Neuronal stem cell (in vitro differentiated cells): ENCODE data around the gene CHN1.
A peak's percentile ranks its signal among the peaks of the same experiment; 100 is the strongest.

ENCODE experiments used
- DNase-seq: peaks from one replicate; pipeline ENCODE4 v3.0.0-alpha.2; 2013; ENCODE audit warnings: low spot score
- H2AFZ ChIP-seq: one replicate; pipeline ENCODE4 v1.6.1; 2013; ENCODE audit warnings: mild to moderate bottlenecking, low read length, inconsistent platforms
- H2AK5ac ChIP-seq: 2 replicates; pipeline ENCODE4 v1.6.1; 2013; ENCODE audit warnings: low read depth, mild to moderate bottlenecking, inconsistent platforms, low read length, moderate library complexity, mixed read lengths
- H2BK120ac ChIP-seq: 2 replicates; pipeline ENCODE4 v1.6.1; 2013; ENCODE audit warnings: low read depth, mild to moderate bottlenecking, inconsistent platforms, low read length, moderate library complexity, mixed read lengths
- H2BK12ac ChIP-seq: one replicate; pipeline ENCODE4 v1.6.1; 2013; ENCODE audit warnings: low read length, inconsistent platforms
- H2BK15ac ChIP-seq: 2 replicates; pipeline ENCODE4 v1.6.1; 2013; ENCODE audit warnings: mild to moderate bottlenecking, low read length, inconsistent platforms, mixed read lengths
- H2BK5ac ChIP-seq: one replicate; pipeline ENCODE4 v1.6.1; 2013; ENCODE audit warnings: inconsistent platforms, mild to moderate bottlenecking, low read length, moderate library complexity
- H3K14ac ChIP-seq: one replicate; pipeline ENCODE4 v1.6.1; 2013; ENCODE audit warnings: low read length, inconsistent platforms
- H3K18ac ChIP-seq: 2 replicates; pipeline ENCODE4 v1.6.1; 2013; ENCODE audit warnings: low read length, inconsistent platforms
- H3K23ac ChIP-seq: 2 replicates; pipeline ENCODE4 v1.6.1; 2013; ENCODE audit warnings: low read depth, mild to moderate bottlenecking, mixed read lengths, low read length, inconsistent platforms; ENCODE audit not compliant: poor library complexity
- H3K27ac ChIP-seq: replicated peaks from 3 replicates; pipeline ENCODE4 v1.5.1; 2013; ENCODE audit warnings: low read length, inconsistent platforms
- H3K27me3 ChIP-seq, 3 experiments: 2 replicates each; pipeline ENCODE4 v1.6.1; 2013; ENCODE audit warnings: low read length in 3 of 3, mild to moderate bottlenecking in 2 of 3, inconsistent platforms in 1 of 3, low read depth in 1 of 3, mixed read lengths in 1 of 3, moderate library complexity in 1 of 3; ENCODE audit not compliant: control insufficient read depth in 3 of 3, insufficient read depth in 3 of 3
- H3K36me3 ChIP-seq, 2 donors: replicated peaks in 1 of 2; 2 replicates each; pipeline ENCODE4 v1.6.1; 2013; ENCODE audit warnings: low read length in 2 of 2; ENCODE audit not compliant: control insufficient read depth in 2 of 2, insufficient read depth in 2 of 2
- H3K4ac ChIP-seq: 2 replicates; pipeline ENCODE4 v1.6.1; 2013; ENCODE audit warnings: inconsistent platforms, mild to moderate bottlenecking, low read length, moderate library complexity
- H3K4me1 ChIP-seq, 2 donors: 1 replicate in 1 of 2; 2 replicates in 1 of 2; pipeline ENCODE4 v1.6.1; 2013; ENCODE audit warnings: low read length in 2 of 2, low read depth in 1 of 2; ENCODE audit not compliant: control insufficient read depth in 2 of 2, insufficient read depth in 1 of 2
- H3K4me2 ChIP-seq: one replicate; pipeline ENCODE4 v1.6.1; 2013; ENCODE audit warnings: mild to moderate bottlenecking, low read length, inconsistent platforms; ENCODE audit not compliant: insufficient read depth, poor library complexity, severe bottlenecking
- H3K4me3 ChIP-seq, 2 donors: 2 replicates each; pipeline ENCODE4 v1.5.1; 2013; ENCODE audit warnings: low read length in 2 of 2, mild to moderate bottlenecking in 2 of 2, inconsistent platforms in 1 of 2, moderate library complexity in 1 of 2
- H3K79me1 ChIP-seq: one replicate; pipeline ENCODE4 v1.6.1; 2013; ENCODE audit warnings: low read depth, mild to moderate bottlenecking, inconsistent platforms, low read length, moderate library complexity
- H3K9ac ChIP-seq: one replicate; pipeline ENCODE4 v1.6.1; 2013; ENCODE audit warnings: mild to moderate bottlenecking, low read depth, low read length, inconsistent platforms; ENCODE audit not compliant: poor library complexity
- H3K9me3 ChIP-seq, 2 donors: replicated peaks in 1 of 2; 2 replicates each; pipeline versions ENCODE3 to v1.6.1; 2013; ENCODE audit warnings: low read length in 2 of 2, mild to moderate bottlenecking in 2 of 2, inconsistent platforms in 1 of 2, low read depth in 1 of 2, mixed read lengths in 1 of 2, moderate library complexity in 1 of 2; ENCODE audit not compliant: control insufficient read depth in 2 of 2, insufficient read depth in 1 of 2
- H4K8ac ChIP-seq: one replicate; pipeline ENCODE4 v1.6.1; 2013; ENCODE audit warnings: low read depth, mild to moderate bottlenecking, inconsistent platforms, low read length, moderate library complexity
- H4K91ac ChIP-seq: one replicate; pipeline ENCODE4 v1.6.1; 2013; ENCODE audit warnings: low read length, low read depth, mild to moderate bottlenecking, inconsistent platforms; ENCODE audit not compliant: poor library complexity
- WGBS, 2 donors: extraction: QIAGEN DNeasy Blood & Tissue Kit; methylation state at CpG; one replicate each; pipeline ENCODE4 v1.1.7; 2013; ENCODE audit warnings: missing lambda C conversion rate in 2 of 2, mixed read lengths in 1 of 2; ENCODE audit not compliant: insufficient read length in 2 of 2, insufficient replicate concordance in 1 of 2; ENCODE audit errors: extremely low coverage in 2 of 2; 5-methylcytosine and 5-hydroxymethylcytosine counted together

The CHN1 gene

DNA sequence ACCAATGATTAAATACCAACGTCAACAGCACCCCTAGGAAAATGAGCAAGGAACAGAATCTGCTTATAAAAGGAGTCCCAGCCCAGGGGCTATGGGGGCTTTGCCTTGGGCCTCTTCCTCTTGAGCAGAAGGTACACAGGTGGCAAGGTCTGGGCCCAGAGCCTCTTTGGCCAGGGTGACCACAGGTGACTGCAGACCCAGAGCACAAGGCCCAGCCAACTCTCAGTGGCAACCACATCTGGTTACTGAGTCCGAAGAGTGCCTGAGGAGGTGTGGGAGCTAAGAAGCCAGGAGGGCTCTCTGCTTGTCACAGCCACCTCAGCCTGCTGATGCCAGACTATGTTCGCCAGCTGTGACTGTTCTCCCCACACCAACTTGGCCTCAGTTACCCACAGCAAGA is 34.3 kb upstream of the CHN1 start:
- Histone ChIP-seq H4K8ac (no peak overlapping the region), H3K4me2 (no peak overlapping the region), H3K18ac (no peak overlapping the region), H3K23ac (no peak overlapping the region), H3K4me3 (no peak overlapping the region), H4K91ac (no peak overlapping the region), H3K4me1 (peaks cover 0 to 5% of the 10 kb centered on the region in 2 donors), H2BK120ac (no peak overlapping the region), H3K27ac (no peak overlapping the region), H3K79me1 (no peaks in the 10 kb centered on the region), H2BK15ac (no peak overlapping the region), H3K27me3 (no peaks in the 10 kb centered on the region), H2AFZ (no peak overlapping the region), H3K9ac (no peak overlapping the region), H2AK5ac (no peak overlapping the region), H3K14ac (no peak overlapping the region), H2BK5ac (no peak overlapping the region), H3K4ac (no peak overlapping the region), H3K9me3 (peaks cover 0 to 3% of the 10 kb centered on the region in 2 donors), H2BK12ac (no peak overlapping the region), H3K36me3 (no peaks in the 10 kb centered on the region)
- WGBS, 2 donors = no CpG with 5 or more reads among the region's 3 CpGs
- no peak for DNase-seq

DNA sequence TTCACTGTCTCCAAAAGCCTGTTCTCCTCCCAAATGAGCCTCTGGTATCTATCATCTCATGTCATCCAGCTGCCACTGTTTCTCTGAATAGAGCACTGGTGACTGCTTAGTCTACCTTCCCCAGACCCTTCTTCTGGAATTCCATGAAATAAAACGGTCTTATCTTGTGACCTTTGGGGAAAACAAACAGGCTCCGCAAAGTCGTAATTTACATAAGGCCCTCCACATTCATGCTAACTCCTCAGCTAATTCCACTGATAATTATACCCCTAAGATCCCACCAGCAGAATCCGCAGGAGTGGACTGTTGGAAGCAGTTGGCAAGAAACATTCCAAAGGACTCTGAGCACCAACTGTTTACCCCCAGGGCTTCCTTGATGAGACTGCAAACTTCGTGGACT is 33.9 kb upstream of the CHN1 start:
- no peak overlapping the region for H3K18ac ChIP-seq
- no peak overlapping the region for H2BK12ac ChIP-seq
- no peak overlapping the region for H2BK5ac ChIP-seq
- no peak overlapping the region for H3K14ac ChIP-seq
- H3K4ac ChIP-seq = no peak overlapping the region
- H3K79me1 ChIP-seq = no peaks in the 10 kb centered on the region
- H3K4me2 ChIP-seq = no peak overlapping the region
- WGBS, 2 donors = no CpG with 5 or more reads among the region's 5 CpGs
- H3K23ac ChIP-seq = no peak overlapping the region
- H3K27ac ChIP-seq = no peak overlapping the region
- H3K27me3 ChIP-seq = no peaks in the 10 kb centered on the region
- H3K9me3 ChIP-seq = no peaks in the 10 kb centered on the region
- peaks cover 0 to 5% of the 10 kb centered on the region in 2 donors for H3K4me1 ChIP-seq
- no peak overlapping the region for H3K9ac ChIP-seq
- H2AFZ ChIP-seq = no peak overlapping the region
- no peak overlapping the region for H2BK120ac ChIP-seq
- H2BK15ac ChIP-seq = no peak overlapping the region
- H3K4me3 ChIP-seq = no peak overlapping the region
- DNase-seq = no peak
- no peak overlapping the region for H4K8ac ChIP-seq
- H4K91ac ChIP-seq = no peak overlapping the region
- H3K36me3 ChIP-seq = no peaks in the 10 kb centered on the region
- no peak overlapping the region for H2AK5ac ChIP-seq

DNA sequence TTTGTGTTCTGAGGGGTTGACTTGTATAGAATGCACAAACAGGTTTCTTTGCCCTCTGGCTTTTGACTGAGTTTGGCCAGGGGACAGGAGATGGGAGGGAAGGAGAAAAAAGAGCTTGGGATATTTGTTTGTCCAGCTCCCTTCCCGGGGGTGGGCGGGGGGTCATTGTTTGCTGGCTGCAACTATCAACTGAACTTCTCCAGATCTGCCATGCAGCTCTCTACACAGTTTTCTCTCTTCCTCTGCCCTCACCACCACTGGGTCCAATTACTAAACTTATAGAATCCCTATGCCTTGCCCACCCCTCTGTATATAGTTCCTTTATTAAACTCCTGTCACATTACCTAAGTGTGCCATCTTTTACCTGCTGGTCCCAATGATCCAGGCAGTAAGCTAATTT is 32.8 kb upstream of the CHN1 start:
- H3K14ac ChIP-seq = no peak overlapping the region
- no peak overlapping the region for H2BK120ac ChIP-seq
- H3K27me3 ChIP-seq = no peaks in the 10 kb centered on the region
- DNase-seq = no peak
- no peak overlapping the region for H3K23ac ChIP-seq
- no peak overlapping the region for H3K4me2 ChIP-seq
- H2BK5ac ChIP-seq = no peak overlapping the region
- H3K79me1 ChIP-seq = no peaks in the 10 kb centered on the region
- no peak overlapping the region for H3K9ac ChIP-seq
- no peaks in the 10 kb centered on the region for H3K9me3 ChIP-seq
- H4K91ac ChIP-seq = no peak overlapping the region
- no peaks in the 10 kb centered on the region for H3K36me3 ChIP-seq
- no peak overlapping the region for H3K27ac ChIP-seq
- H4K8ac ChIP-seq = no peak overlapping the region
- no peak overlapping the region for H3K4ac ChIP-seq
- H3K4me1 ChIP-seq = peaks cover 0 to 5% of the 10 kb centered on the region in 2 donors
- WGBS, 2 donors = no CpG with 5 or more reads among the region's 2 CpGs
- no peak overlapping the region for H2AFZ ChIP-seq
- no peak overlapping the region for H3K4me3 ChIP-seq
- H2BK12ac ChIP-seq = no peak overlapping the region
- no peak overlapping the region for H2BK15ac ChIP-seq
- H3K18ac ChIP-seq = no peak overlapping the region
- H2AK5ac ChIP-seq = no peak overlapping the region

DNA sequence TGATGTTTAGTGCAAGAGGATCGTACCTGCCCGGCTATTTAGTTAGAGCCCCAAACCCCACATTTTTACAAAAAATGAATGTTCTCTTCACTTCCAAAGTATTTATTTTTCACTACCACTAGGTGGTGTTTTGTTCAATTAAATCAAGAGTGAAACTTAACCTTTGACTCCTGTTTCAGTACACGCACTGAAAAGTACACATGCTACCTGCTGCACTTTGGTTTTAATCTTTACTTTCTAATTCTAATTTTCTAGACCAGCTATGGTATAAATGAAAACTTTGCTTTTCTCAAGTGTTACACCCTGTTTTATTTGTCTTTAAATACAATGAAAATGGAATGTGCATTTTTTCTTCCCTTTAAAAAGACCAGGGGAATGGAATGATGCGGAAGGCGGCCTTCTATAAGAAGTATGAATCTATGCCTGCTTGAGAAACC is 31.4 kb upstream of the CHN1 start:
- no peak overlapping the region for H3K4ac ChIP-seq
- H2AK5ac ChIP-seq = no peak overlapping the region
- H3K79me1 ChIP-seq = no peaks in the 10 kb centered on the region
- H3K14ac ChIP-seq = no peak overlapping the region
- no peak overlapping the region for H3K4me3 ChIP-seq
- H3K27me3 ChIP-seq = no peaks in the 10 kb centered on the region
- DNase-seq = peak; percentile 9
- peaks cover 0 to 5% of the 10 kb centered on the region in 2 donors for H3K4me1 ChIP-seq
- H2BK5ac ChIP-seq = no peak overlapping the region
- no peak overlapping the region for H3K4me2 ChIP-seq
- H3K18ac ChIP-seq = no peak overlapping the region
- H4K91ac ChIP-seq = no peak overlapping the region
- no peaks in the 10 kb centered on the region for H3K9me3 ChIP-seq
- peak overlapping the region; percentile 50 for H2AFZ ChIP-seq
- H3K27ac ChIP-seq = no peak overlapping the region
- H2BK12ac ChIP-seq = no peak overlapping the region
- no CpG with 5 or more reads among the region's 5 CpGs for WGBS, 2 donors
- H3K9ac ChIP-seq = no peak overlapping the region
- no peak overlapping the region for H2BK15ac ChIP-seq
- H4K8ac ChIP-seq = no peak overlapping the region
- no peak overlapping the region for H2BK120ac ChIP-seq
- H3K36me3 ChIP-seq = no peaks in the 10 kb centered on the region
- no peak overlapping the region for H3K23ac ChIP-seq
